Activated T-helper 2 cell treated with anti-CD3 and anti-CD28 coated beads, Interferon-gamma antibody, Interleukin-2, Interleukin-4, amounts not matched to agents 10 μg/mL and 5 μg/mL and 100 μg/mL, durations not matched to agents 14 hours and 24 hours and 36 hours (primary cell): ENCODE data around the gene PCSK1N. TPM values are rescaled to one million over a fixed set of nuclear protein-coding genes. Genes with fewer than 3 reads are reported as not detected.

Experiments
- DNase-seq: peaks from one replicate; pipeline ENCODE4 v3.0.0; 2021; ENCODE audit warnings: low spot score
- H3K27ac Mint-ChIP-seq: one replicate; pipeline ENCODE4 v1.8.0; 2021; ENCODE audit warnings: mixed read lengths
- H3K27me3 Mint-ChIP-seq: one replicate; pipeline ENCODE4 v1.8.0; 2021; ENCODE audit warnings: low read depth, mixed read lengths
- H3K36me3 Mint-ChIP-seq: one replicate; pipeline ENCODE4 v1.8.0; 2021; ENCODE audit warnings: low read depth, mixed read lengths
- H3K4me1 Mint-ChIP-seq: one replicate; pipeline ENCODE4 v1.8.0; 2021; ENCODE audit warnings: low read depth, mixed read lengths
- H3K4me3 Mint-ChIP-seq: one replicate; pipeline ENCODE4 v1.8.0; 2021; ENCODE audit warnings: low read depth, mild to moderate bottlenecking, moderate library complexity, mixed read lengths
- H3K9me3 Mint-ChIP-seq: one replicate; pipeline ENCODE4 v1.8.0; 2021; ENCODE audit warnings: mixed read lengths
- intact Hi-C: fragments of 100-400 bp; cut with micrococcal nuclease; formaldehyde crosslinking; loops from one replicate; pipeline ENCODE4 v1.15.1; 2023
- total RNA-seq: library from RNA; stranded (reverse); gene quantifications from 2 replicates; pipeline ENCODE4 v1.2.3, GENCODE V29; 2022

PCSK1N gene
- total RNA-seq, 1 donor from 2014 or later: 0.23 TPM

DNA sequence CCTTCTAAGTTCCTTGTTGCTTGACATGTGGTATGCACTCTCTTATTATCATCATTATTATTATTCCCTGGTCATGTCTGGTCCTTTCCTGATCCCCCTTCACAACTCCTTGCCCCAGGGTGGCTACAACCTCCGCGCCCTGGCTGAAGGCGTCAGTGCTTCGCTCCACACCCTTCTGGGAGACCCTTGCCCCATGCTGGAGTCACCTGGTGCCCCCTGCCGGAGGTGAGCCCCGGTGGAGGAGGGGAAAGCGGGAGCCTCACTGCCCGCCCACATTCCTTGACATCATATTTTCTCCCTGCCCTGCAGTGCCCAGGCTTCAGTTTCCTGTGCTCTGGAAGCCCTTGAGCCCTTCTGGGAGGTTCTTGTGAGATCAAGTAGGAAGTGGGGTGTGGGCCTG, 20.1 kb downstream of the PCSK1N start:
- Mint-ChIP-seq H3K27me3 (no peaks in the 10 kb centered on the region), H3K4me3 (no peak overlapping the region), H3K36me3 (peaks cover 13% of the 10 kb centered on the region), H3K4me1 (no peaks in the 10 kb centered on the region), H3K9me3 (no peaks in the 10 kb centered on the region), H3K27ac (no peak overlapping the region)
- DNase-seq: no peak
- intact Hi-C loops: no loop called here

DNA sequence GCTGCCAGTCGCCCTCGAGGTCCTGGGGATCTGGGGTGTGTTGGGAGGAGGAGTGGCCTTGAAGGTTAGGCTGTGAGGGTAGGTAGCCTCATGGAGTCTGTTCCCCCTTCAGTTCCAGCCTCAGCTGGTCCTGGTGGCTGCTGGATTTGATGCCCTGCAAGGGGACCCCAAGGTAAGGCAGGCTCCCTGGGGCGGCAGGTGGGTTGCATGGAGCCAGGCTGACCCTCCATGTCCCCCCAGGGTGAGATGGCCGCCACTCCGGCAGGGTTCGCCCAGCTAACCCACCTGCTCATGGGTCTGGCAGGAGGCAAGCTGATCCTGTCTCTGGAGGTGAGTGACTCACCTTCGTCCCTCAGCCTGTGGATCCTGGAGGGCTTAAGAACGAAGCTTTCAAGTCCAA, 20.7 kb downstream of the PCSK1N start:
- Mint-ChIP-seq H3K27ac (no peak overlapping the region), H3K4me1 (no peaks in the 10 kb centered on the region), H3K27me3 (no peaks in the 10 kb centered on the region), H3K36me3 (peaks cover 11% of the 10 kb centered on the region), H3K4me3 (no peak overlapping the region), H3K9me3 (no peaks in the 10 kb centered on the region)
- intact Hi-C loops: no loop called here
- no peak for DNase-seq

DNA sequence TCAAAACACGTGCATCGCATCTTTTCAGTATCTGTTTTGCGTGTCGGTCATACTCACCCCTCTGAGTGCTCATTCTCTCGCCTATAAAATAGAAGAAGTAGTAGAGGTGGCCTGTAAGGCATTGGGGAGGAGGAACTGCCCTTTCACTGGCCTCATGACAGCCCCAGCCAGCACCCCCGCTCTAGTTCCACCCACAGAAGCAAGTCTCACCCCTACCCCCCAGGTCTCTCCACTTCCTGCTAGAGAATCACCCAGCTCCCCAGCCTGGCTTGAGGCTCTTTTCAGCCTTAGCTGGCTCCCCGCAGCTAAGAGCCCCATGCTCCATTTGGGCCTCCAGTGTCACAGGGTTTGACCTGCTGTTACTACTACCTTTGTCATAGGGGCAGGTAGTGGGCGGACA, 21.8 kb downstream of the PCSK1N start:
- no peak overlapping the region for H3K4me3 Mint-ChIP-seq
- intact Hi-C loops: no loop called here
- H3K27ac Mint-ChIP-seq: no peak overlapping the region
- peaks cover 9% of the 10 kb centered on the region for H3K36me3 Mint-ChIP-seq
- H3K27me3 Mint-ChIP-seq: no peaks in the 10 kb centered on the region
- DNase-seq: no peak
- H3K4me1 Mint-ChIP-seq: no peaks in the 10 kb centered on the region
- H3K9me3 Mint-ChIP-seq: no peaks in the 10 kb centered on the region

DNA sequence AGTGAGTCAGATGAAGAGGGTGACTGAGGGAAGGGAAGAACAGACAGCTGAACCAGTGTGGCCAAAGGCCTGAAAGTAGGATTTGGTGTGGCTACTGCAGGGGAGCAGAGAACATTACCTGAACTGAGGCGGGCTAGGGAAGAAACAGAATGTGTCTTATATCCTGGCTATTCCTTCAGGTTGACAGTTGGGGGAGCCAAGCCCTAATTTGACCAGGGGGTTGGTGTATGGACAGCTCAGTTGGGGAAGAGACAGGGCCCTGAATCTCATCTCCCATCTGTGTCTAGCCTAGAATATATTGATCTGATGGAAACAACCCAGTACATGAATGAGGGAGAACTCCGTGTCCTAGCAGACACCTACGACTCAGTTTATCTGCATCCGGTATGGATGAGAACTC, 29.3 kb downstream of the PCSK1N start:
- Mint-ChIP-seq H3K36me3 (peaks cover 29% of the 10 kb centered on the region), H3K9me3 (no peaks in the 10 kb centered on the region), H3K4me1 (peaks cover 20% of the 10 kb centered on the region), H3K4me3 (no peak overlapping the region), H3K27ac (peak overlapping the region; percentile 18), H3K27me3 (no peaks in the 10 kb centered on the region)
- no peak for DNase-seq
- intact Hi-C loops: loop anchor here (10.0 kb wide), 1 partner anchor 359 kb away; the partner anchor contains the start of gene MAGIX

DNA sequence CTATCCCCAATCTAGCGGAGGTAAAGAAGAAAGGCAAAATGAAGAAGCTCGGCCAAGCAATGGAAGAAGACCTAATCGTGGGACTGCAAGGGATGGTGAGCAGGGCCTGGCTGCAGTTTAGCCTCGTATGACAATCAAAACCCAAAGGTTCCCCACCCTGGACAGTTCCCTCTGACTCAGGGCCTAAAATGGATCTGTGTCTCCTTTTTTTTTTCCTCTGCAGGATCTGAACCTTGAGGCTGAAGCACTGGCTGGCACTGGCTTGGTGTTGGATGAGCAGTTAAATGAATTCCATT, 32.6 kb downstream of the PCSK1N start:
- peaks cover 26% of the 10 kb centered on the region for H3K36me3 Mint-ChIP-seq
- H3K27ac Mint-ChIP-seq: peak overlapping the region; percentile 96
- H3K4me3 Mint-ChIP-seq: peak overlapping the region; percentile 91
- no peaks in the 10 kb centered on the region for H3K27me3 Mint-ChIP-seq
- intact Hi-C loops: loop anchor here (1.0 to 10.0 kb wide), 5 partner anchors 94 to 362 kb away; partner anchors contain the start of genes MAGIX, OTUD5, PQBP1 and SUV39H1
- peaks cover 24% of the 10 kb centered on the region for H3K4me1 Mint-ChIP-seq
- no peak for DNase-seq
- H3K9me3 Mint-ChIP-seq: no peaks in the 10 kb centered on the region

DNA sequence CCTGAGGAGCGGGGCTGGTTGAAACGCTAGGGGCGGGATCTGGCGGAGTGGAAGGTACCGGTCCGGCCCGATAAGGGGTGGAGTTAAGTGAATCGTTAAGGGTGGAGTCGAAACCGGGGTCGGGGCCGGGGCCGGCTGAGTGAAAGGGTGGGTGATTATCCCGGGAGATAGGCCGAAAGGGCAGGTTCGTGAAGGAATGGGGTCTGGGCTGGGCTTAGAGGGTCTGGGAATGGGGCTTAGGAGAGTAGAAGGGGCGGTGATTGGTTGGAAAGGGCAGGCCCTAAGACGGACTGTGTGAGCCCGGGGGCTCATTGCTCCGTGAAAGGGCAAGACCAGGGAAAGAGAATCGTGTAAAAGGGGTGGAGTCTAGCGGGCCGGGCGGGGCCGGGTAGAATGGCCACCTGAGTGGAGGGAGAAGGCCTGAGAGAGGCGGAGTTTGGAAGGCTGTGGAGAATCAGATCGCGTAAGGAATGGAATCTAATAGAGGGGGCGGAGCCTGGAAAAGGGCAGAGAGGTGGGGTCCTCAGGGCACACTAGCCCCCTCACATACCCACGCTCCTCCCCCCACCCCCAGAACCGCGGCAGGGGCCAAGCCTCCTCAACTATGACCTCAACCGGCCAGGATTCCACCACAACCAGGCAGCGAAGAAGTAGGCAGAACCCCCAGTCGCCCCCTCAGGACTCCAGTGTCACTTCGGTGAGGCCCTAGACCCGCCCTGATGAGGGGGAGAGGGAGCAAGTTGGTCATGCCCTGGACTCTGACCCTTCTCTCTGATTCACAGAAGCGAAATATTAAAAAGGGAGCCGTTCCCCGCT, 33.1 kb downstream of the PCSK1N start:
- Mint-ChIP-seq H3K4me3 (peak overlapping the region; percentile 91), H3K36me3 (peaks cover 26% of the 10 kb centered on the region), H3K27me3 (no peaks in the 10 kb centered on the region), H3K4me1 (peaks cover 24% of the 10 kb centered on the region), H3K9me3 (no peaks in the 10 kb centered on the region), H3K27ac (peak overlapping the region; percentile 96)
- peak; percentile 69 for DNase-seq
- intact Hi-C loops: loop anchor here (1.0 to 10.0 kb wide), 5 partner anchors 95 to 363 kb away; partner anchors contain the start of genes MAGIX, OTUD5, PQBP1 and SUV39H1

DNA sequence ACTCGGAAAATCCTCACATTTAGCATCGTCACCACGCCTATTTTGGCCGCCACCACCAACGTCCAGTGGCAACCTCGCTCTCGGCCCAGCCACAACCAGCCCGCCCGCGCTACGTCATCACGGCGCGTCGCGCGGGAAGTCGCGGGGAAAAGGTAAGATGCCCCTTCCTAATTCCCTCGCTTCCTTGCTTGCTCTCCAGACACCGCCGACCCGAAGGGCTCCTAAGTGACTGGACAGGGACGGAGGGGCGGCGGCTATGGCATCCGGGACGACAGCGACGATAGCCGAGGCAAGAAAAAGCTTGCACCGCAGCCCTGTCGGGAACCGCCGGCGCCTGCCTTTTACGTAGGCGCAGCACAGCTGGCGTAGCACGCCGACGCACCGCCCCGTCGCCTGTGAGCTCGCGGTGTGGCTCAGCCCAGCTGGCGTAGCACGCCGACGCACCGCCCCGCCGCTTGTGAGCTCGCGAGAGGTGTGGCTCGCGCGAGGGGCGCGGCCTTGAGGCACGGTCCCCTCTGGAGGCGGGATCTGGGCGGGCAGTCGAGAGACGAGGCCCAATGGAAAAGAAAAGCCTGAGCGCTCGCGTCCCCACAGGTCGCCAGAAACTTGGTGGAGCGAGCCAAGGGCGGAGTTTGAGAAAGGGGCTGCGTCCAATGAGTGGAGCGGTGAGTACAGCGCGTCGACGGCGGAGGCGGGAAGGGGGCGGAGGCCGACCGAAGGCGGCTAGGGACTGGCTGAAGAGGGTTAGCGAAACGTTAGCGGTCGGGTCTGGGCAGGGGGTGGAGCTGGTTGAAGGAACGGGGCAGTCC, 33.9 kb downstream of the PCSK1N start, which contains the start of gene HDAC6:
TSS of gene HDAC6 (plus strand) at position 788 of the 809 bp plus-strand sequence. CDS start 626 bp downstream, outside the sequence.
- peak; percentile 95 for DNase-seq
- Mint-ChIP-seq H3K27me3 (no peaks in the 10 kb centered on the region), H3K4me1 (peaks cover 18% of the 10 kb centered on the region), H3K9me3 (no peaks in the 10 kb centered on the region), H3K4me3 (peak within 1 kb of the TSS; percentile 91), H3K27ac (peak within 1 kb of the TSS; percentile 97), H3K36me3 (peaks cover 21% of the 10 kb centered on the region)
- intact Hi-C loops: loop anchor here (1.0 to 10.0 kb wide), 6 partner anchors 65 to 363 kb away; partner anchors contain the start of genes MAGIX, OTUD5, PQBP1 and SUV39H1

DNA sequence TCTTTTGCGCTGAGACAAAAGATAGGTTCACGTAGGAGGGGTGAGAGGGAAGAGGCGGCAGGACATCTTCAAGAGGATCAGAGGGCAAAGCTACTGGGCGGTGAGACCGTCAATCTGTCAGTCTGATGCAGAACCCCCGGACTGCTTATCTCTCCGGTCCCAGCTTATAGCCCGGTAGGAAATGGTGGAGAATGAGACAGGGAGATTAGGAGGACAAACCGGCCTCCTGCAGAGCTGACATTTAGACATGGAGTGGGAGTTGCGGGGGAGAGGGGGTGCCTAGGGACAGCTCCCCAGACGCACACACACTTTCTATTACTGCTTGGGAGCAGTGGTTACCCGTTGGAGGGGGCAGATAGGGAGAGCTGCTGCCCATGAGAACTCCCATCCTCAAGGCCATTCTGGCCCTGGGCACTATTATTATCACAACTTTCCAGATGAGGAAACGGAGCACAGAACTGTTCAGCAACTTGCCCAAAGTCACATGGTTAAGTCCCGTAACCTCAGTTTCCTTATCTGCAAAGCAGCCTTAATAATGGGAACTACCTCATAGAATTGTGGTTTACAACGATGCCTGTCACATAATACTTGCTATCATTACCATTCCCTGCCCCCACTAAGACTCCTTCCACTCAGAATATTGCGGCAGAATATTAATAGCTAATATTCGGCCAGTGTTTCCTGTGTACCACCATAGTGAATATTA, 34.7 kb downstream of the PCSK1N start:
- Mint-ChIP-seq H3K9me3 (no peaks in the 10 kb centered on the region), H3K4me1 (peaks cover 14% of the 10 kb centered on the region), H3K36me3 (peaks cover 18% of the 10 kb centered on the region), H3K4me3 (peak overlapping the region; percentile 91), H3K27me3 (no peaks in the 10 kb centered on the region), H3K27ac (peak overlapping the region; percentile 97)
- intact Hi-C loops: loop anchor here (2.0 to 10.0 kb wide), 5 partner anchors 64 to 364 kb away; partner anchors contain the start of genes MAGIX, OTUD5, PQBP1 and TIMM17B
- DNase-seq: no peak

DNA sequence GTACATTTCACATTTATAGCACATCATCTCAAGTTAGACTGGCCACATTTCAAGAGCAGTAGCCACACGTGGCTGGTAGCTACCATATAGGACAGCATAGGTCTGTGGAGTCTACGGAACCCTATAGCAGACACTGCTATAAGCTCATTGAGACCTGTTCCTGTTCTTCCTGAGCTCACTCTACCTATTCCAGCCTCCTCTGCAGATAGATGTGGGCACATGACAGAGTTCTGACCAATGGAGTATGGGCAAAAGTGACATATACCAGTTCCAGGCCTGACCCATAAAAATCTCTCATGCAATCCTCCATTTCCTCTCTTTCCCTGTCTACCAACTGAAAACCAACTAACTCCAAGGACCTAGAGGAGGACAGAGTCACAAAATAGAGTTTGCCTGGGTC, 37.1 kb downstream of the PCSK1N start:
- Mint-ChIP-seq H3K4me1 (peaks cover 8% of the 10 kb centered on the region), H3K27ac (no peak overlapping the region), H3K36me3 (peaks cover 3% of the 10 kb centered on the region), H3K9me3 (no peaks in the 10 kb centered on the region), H3K27me3 (no peaks in the 10 kb centered on the region), H3K4me3 (no peak overlapping the region)
- intact Hi-C loops: no loop called here
- DNase-seq: no peak

DNA sequence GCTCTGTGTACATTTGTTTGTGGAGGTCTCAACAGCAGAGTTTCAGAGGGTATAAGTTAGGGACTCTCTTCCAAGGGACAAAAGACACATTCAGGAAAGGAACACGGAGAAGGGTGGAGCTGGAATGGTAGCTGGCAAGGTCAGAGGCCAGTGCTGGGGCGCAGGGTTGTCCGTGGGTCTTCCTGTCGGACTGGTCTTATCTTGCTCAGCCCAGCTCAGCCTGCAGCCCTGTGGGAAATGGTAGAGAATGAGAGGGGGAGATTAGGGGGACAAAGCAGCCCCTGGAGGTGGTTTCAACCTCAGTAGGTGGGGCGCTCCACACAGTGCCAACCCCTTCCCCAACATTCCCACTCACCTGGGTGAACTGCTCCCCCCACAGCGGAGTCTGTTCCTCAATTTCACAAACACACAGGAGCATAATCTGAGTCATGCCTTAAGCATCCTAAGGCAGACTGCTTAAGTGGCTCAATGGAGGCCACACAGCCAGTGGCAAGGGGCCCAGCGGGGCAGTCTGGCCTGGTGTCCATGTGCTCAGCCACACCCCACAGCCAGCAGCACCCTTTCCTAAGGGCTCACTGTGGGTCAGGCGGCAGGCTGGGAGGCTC, 40.4 kb downstream of the PCSK1N start:
- Mint-ChIP-seq H3K9me3 (no peaks in the 10 kb centered on the region), H3K4me3 (no peak overlapping the region), H3K27me3 (no peaks in the 10 kb centered on the region), H3K36me3 (no peaks in the 10 kb centered on the region), H3K4me1 (no peaks in the 10 kb centered on the region), H3K27ac (no peak overlapping the region)
- intact Hi-C loops: no loop called here
- DNase-seq: no peak

DNA sequence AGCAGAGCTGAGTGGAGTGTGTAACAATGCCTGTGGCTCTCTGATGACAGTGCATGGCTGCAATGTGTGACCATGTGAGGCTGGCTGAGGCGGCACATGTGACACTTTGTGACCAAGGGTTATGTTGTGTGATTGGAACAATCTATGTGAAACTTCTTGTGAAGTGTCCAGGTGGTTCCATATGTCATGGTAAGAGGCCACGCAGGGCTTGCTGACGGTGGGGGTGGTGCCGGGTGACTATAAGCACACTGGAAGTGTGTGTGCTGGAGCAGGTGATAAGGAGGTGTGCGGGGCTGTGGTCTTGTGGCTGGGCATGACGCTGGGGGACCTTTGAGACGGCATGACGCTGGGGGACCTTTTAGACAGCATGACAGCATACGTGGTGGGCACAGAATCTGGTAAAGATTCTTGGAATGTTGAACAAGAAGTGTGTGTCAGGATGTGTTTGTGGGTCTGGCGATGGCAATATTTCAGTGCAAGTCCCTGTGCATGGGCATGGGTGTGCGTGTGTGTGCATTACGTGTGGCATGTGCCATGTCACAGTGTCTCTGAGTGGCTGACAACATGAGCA, 41.0 kb downstream of the PCSK1N start:
- H3K36me3 Mint-ChIP-seq: no peaks in the 10 kb centered on the region
- H3K4me3 Mint-ChIP-seq: no peak overlapping the region
- intact Hi-C loops: no loop called here
- no peaks in the 10 kb centered on the region for H3K9me3 Mint-ChIP-seq
- DNase-seq: no peak
- H3K27me3 Mint-ChIP-seq: no peaks in the 10 kb centered on the region
- peaks cover 5% of the 10 kb centered on the region for H3K4me1 Mint-ChIP-seq
- no peak overlapping the region for H3K27ac Mint-ChIP-seq

DNA sequence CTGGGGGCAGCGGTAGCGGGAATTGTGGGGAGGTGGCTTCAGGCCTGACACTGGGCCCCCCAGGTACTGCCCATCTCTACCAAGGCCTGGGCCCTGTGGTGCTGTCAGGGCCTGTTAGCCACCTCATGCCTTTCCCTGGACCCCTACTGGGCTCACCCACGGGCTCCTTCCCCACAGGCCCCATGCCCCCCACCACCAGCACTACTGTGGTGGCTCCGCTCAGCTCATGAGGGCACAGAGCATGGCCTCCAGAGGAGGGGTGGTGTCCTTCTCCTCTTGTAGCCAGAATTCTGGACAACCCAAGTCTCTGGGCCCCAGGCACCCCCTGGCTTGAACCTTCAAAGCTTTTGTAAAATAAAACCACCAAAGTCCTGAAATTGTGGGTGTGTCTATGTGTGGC, 41.5 kb downstream of the PCSK1N start:
- H3K9me3 Mint-ChIP-seq: no peaks in the 10 kb centered on the region
- no peak overlapping the region for H3K4me3 Mint-ChIP-seq
- intact Hi-C loops: no loop called here
- no peaks in the 10 kb centered on the region for H3K36me3 Mint-ChIP-seq
- H3K4me1 Mint-ChIP-seq: peaks cover 8% of the 10 kb centered on the region
- no peak overlapping the region for H3K27ac Mint-ChIP-seq
- H3K27me3 Mint-ChIP-seq: no peaks in the 10 kb centered on the region
- no peak for DNase-seq
